Measurements from ENCODE around the gene ALOX5.

GRCh38 chr10:45487735-45488134 lies 113.7 kb downstream of the ALOX5 start:
- no peak for TF ChIP-seq POLR2AphosphoS5 (IDR thresholded peaks at IDR 0.05; ENCODE audit: low read depth, low read length)
- no peak for TF ChIP-seq TAF1 (IDR thresholded peaks at IDR 0.05; ENCODE audit: borderline replicate concordance, insufficient read depth, low read length)
- no peak for TF ChIP-seq REST (IDR thresholded peaks at IDR 0.05; ENCODE audit: insufficient read depth in 1 of 2, low read depth in 2 of 2, low read length in 2 of 2)
- no peak for TF ChIP-seq SIN3A (IDR thresholded peaks at IDR 0.05; ENCODE audit: borderline replicate concordance, insufficient read depth, low read length)
